Measurements from ENCODE around the gene MBLAC1. TPM values are rescaled to one million over a fixed set of nuclear protein-coding genes. Genes with fewer than 3 reads are reported as not detected.

Gene MBLAC1
- total RNA-seq, 4 donors from 2014 or later: 4.4 to 5.6 TPM; not detected in 2

GRCh38 chr7:100122067-100122466, 4.7 kb upstream of the MBLAC1 start:
- DNase-seq: no peak

GRCh38 chr7:100122568-100122967, 4.2 kb upstream of the MBLAC1 start:
- Histone ChIP-seq H3K36me3 (no peaks in the 10 kb centered on the region), H3K27me3 (no peaks in the 10 kb centered on the region), H3K4me1 (peaks cover 6 to 45% (median 40%) of the 10 kb centered on the region in 4 donors), H3K4me3 (no peak overlapping the region), H3K9me3 (no peaks in the 10 kb centered on the region), H3K27ac (peak overlapping the region in 2 of 4 donors; percentile 4 to 13)
- intact Hi-C loops (cut with DNase I; ENCODE audit: low total_unique reads): no loop called here
- TF ChIP-seq CTCF (IDR thresholded peaks at IDR 0.05) (no peak), POLR2A (IDR thresholded peaks at IDR 0.05) (no peak), POLR2AphosphoS5 (IDR thresholded peaks at IDR 0.05) (no peak), EP300 (IDR thresholded peaks at IDR 0.05; ENCODE audit: low read depth) (no peak)
- DNase-seq: no peak
- in situ Hi-C loops (cut with MboI; ENCODE audit: low pct_ligation_motif_present in 1 of 4, low pct_unique_long_range_greater_than_20kb in 1 of 4, low sequenced_read_pairs in 3 of 4): loop anchor here in 1 of 4 donors (5.0 kb wide), 1 partner anchor 85 kb away; no protein-coding TSS in a partner anchor
- 80 to 100% methylated on average over 1 of the region's 1 CpG for WGBS, 2 donors (ENCODE audit: low coverage in 1 of 2)

More at GRCh38 chr7:100122067-100122466, 4.7 kb upstream of the MBLAC1 start:
- TF ChIP-seq POLR2AphosphoS5 (IDR thresholded peaks at IDR 0.05) (no peak), CTCF (IDR thresholded peaks at IDR 0.05) (no peak), EP300 (IDR thresholded peaks at IDR 0.05; ENCODE audit: low read depth) (no peak), POLR2A (IDR thresholded peaks at IDR 0.05) (no peak)
- 32 to 65% methylated on average over 13 of the region's 13 CpGs for WGBS, 2 donors (ENCODE audit: low coverage in 1 of 2)
- Histone ChIP-seq H3K27ac (peak overlapping the region in 2 of 4 donors; percentile 4 to 13), H3K9me3 (no peaks in the 10 kb centered on the region), H3K4me1 (peaks cover 6 to 45% (median 40%) of the 10 kb centered on the region in 4 donors), H3K36me3 (no peaks in the 10 kb centered on the region), H3K4me3 (no peak overlapping the region), H3K27me3 (no peaks in the 10 kb centered on the region)
- intact Hi-C loops (cut with DNase I; ENCODE audit: low total_unique reads): no loop called here
- in situ Hi-C loops (cut with MboI; ENCODE audit: low pct_ligation_motif_present in 1 of 4, low pct_unique_long_range_greater_than_20kb in 1 of 4, low sequenced_read_pairs in 3 of 4): loop anchor here in 1 of 4 donors (5.0 kb wide), 1 partner anchor 85 kb away; no protein-coding TSS in a partner anchor

- WGBS, 2 donors (ENCODE audit: low coverage in 1 of 2): 40 to 62% methylated on average over 3 to 4 of the region's 4 CpGs
Measured at GRCh38 chr7:100124301-100125230, 2.2 kb upstream of the MBLAC1 start.

GRCh38 chr7:100126239-100126930, 382 bp upstream of the MBLAC1 start:
- in situ Hi-C loops (cut with MboI; ENCODE audit: low pct_ligation_motif_present in 1 of 4, low pct_unique_long_range_greater_than_20kb in 1 of 4, low sequenced_read_pairs in 3 of 4): no loop called here

More at GRCh38 chr7:100124301-100125230, 2.2 kb upstream of the MBLAC1 start:
- H3K4me3 ChIP-seq: peak overlapping the region in 1 of 4 donors; percentile 73
- H3K9me3 ChIP-seq: no peaks in the 10 kb centered on the region
- H3K36me3 ChIP-seq: no peaks in the 10 kb centered on the region
- TF ChIP-seq POLR2A (IDR thresholded peaks at IDR 0.05) (no peak), POLR2AphosphoS5 (IDR thresholded peaks at IDR 0.05) (peak in 1 of 3 donors; percentile 20)
- H3K4me1 ChIP-seq: peaks cover 6 to 46% (median 42%) of the 10 kb centered on the region in 4 donors
- in situ Hi-C loops (cut with MboI; ENCODE audit: low pct_ligation_motif_present in 1 of 4, low pct_unique_long_range_greater_than_20kb in 1 of 4, low sequenced_read_pairs in 3 of 4) (loop anchor here in 1 of 4 donors (5.0 kb wide), 1 partner anchor 83 kb away; no protein-coding TSS in a partner anchor), intact Hi-C loops (cut with DNase I; ENCODE audit: low total_unique reads) (loop anchor here (5.0 kb wide), 1 partner anchor 37 kb away; the partner anchor contains the start of gene COPS6)
- no peaks in the 10 kb centered on the region for H3K27me3 ChIP-seq
- peak overlapping the region; percentile 95 to 97 (median 96) for H3K27ac ChIP-seq
- peak; percentile 50 for DNase-seq

More at GRCh38 chr7:100126239-100126930, 382 bp upstream of the MBLAC1 start:
- H3K27ac ChIP-seq: peak overlapping the region; percentile 95 to 97 (median 96)
- peak overlapping the region; percentile 60 to 90 (median 68) for H3K4me3 ChIP-seq
- no peaks in the 10 kb centered on the region for H3K27me3 ChIP-seq
- TF ChIP-seq POLR2A (IDR thresholded peaks at IDR 0.05) (no peak), POLR2AphosphoS5 (IDR thresholded peaks at IDR 0.05) (no peak), EP300 (IDR thresholded peaks at IDR 0.05; ENCODE audit: low read depth) (no peak), CTCF (IDR thresholded peaks at IDR 0.05) (peak in 1 of 5 experiments; percentile 30)
- intact Hi-C loops (cut with DNase I; ENCODE audit: low total_unique reads): loop anchor here (5.0 kb wide), 1 partner anchor 39 kb away; the partner anchor contains the start of gene COPS6
- DNase-seq: no peak
- WGBS, 2 donors (ENCODE audit: low coverage in 1 of 2): 1 to 9% methylated on average over 11 to 29 of the region's 29 CpGs
- no peaks in the 10 kb centered on the region for H3K36me3 ChIP-seq
- peaks cover 6 to 50% (median 43%) of the 10 kb centered on the region in 4 donors for H3K4me1 ChIP-seq
- H3K9me3 ChIP-seq: no peaks in the 10 kb centered on the region
